HepG2 (cell line): ENCODE measurements around the gene FAM156B. TPM values are rescaled to one million over a fixed set of nuclear protein-coding genes. Genes with fewer than 3 reads are reported as not detected.

Experiments
- ATM ChIP-seq: fragments of 450-650 bp; IDR thresholded peaks from 2 replicates; pipeline ENCODE4 v1.7.1; 2017; ENCODE audit warnings: mild to moderate bottlenecking, borderline replicate concordance
- E2F5 ChIP-seq: sonication (generic); formaldehyde crosslinking; conservative IDR thresholded peaks from 2 replicates; pipeline ENCODE4 v1.4.0; 2020; ENCODE audit warnings: missing genetic modification reagents
- GABPB1 ChIP-seq: IDR thresholded peaks from 2 replicates; pipeline ENCODE4 v1.6.1; 2016; ENCODE audit warnings: mild to moderate bottlenecking, missing genetic modification reagents, moderate library complexity, missing compliant biosample characterization
- HDAC1 ChIP-seq: sonication (generic); formaldehyde crosslinking; IDR thresholded peaks from 2 replicates; pipeline ENCODE4 v1.5.1; 2020; ENCODE audit warnings: mild to moderate bottlenecking, missing genetic modification reagents
- IRF2 ChIP-seq: IDR thresholded peaks from 2 replicates; pipeline ENCODE4 v1.6.1; 2018; ENCODE audit warnings: missing genetic modification reagents, missing compliant biosample characterization
- MEIS2 ChIP-seq: sonication (generic); formaldehyde crosslinking; IDR thresholded peaks from 2 replicates; pipeline ENCODE4 v1.9.0; 2021; ENCODE audit warnings: mild to moderate bottlenecking, missing genetic modification reagents
- NKX3-1 ChIP-seq: sonication (generic); formaldehyde crosslinking; IDR thresholded peaks from 2 replicates; pipeline ENCODE4 v1.5.0; 2020; ENCODE audit warnings: missing genetic modification reagents
- PBX3 ChIP-seq: sonication (generic); formaldehyde crosslinking; IDR thresholded peaks from 2 replicates; pipeline ENCODE4 v1.8.1; 2023; ENCODE audit warnings: missing genetic modification reagents, inconsistent platforms, borderline replicate concordance
- POGZ ChIP-seq: sonication (generic); formaldehyde crosslinking; IDR thresholded peaks from 2 replicates; pipeline ENCODE4 v1.4.0; 2020; ENCODE audit warnings: mild to moderate bottlenecking, missing genetic modification reagents
- SSRP1 ChIP-seq: IDR thresholded peaks from 2 replicates; pipeline ENCODE4 v1.6.1; 2016; ENCODE audit warnings: control low read depth
- UBTF ChIP-seq: sonication (generic); formaldehyde crosslinking; IDR thresholded peaks from 2 replicates; pipeline ENCODE4 v1.4.0; 2020; ENCODE audit warnings: mild to moderate bottlenecking, missing genetic modification reagents
- XRCC5 ChIP-seq: fragments of 200-400 bp; formaldehyde crosslinking; optimal IDR thresholded peaks from 2 replicates; pipeline ENCODE3; 2017; ENCODE audit warnings: mild to moderate bottlenecking, low read length
- ZKSCAN5 ChIP-seq: sonication (generic); formaldehyde crosslinking; IDR thresholded peaks from 2 replicates; pipeline ENCODE4 v1.5.1; 2020; ENCODE audit warnings: mild to moderate bottlenecking, missing genetic modification reagents
- ZNF256 ChIP-seq: sonication (generic); formaldehyde crosslinking; conservative IDR thresholded peaks from 2 replicates; pipeline ENCODE4 v1.4.0; 2020; ENCODE audit warnings: missing genetic modification reagents
- ZNF552 ChIP-seq: sonication (generic); formaldehyde crosslinking; IDR thresholded peaks from 2 replicates; pipeline ENCODE4 v1.9.0; 2022; ENCODE audit warnings: missing genetic modification reagents, mild to moderate bottlenecking, borderline replicate concordance
- ZNF605 ChIP-seq: sonication (generic); formaldehyde crosslinking; IDR thresholded peaks from 2 replicates; pipeline ENCODE4 v1.8.0; 2022; ENCODE audit warnings: mild to moderate bottlenecking, missing genetic modification reagents
- ZNF615 ChIP-seq: sonication (generic); formaldehyde crosslinking; IDR thresholded peaks from 2 replicates; pipeline ENCODE4 v1.5.0; 2020; ENCODE audit warnings: mild to moderate bottlenecking, missing genetic modification reagents, borderline replicate concordance
- ZNF710 ChIP-seq: sonication (generic); formaldehyde crosslinking; IDR thresholded peaks from 2 replicates; pipeline ENCODE4 v1.5.0; 2020; ENCODE audit warnings: mild to moderate bottlenecking, missing genetic modification reagents, borderline replicate concordance
- ZNF747 ChIP-seq: sonication (generic); formaldehyde crosslinking; IDR thresholded peaks from 2 replicates; pipeline ENCODE4 v1.8.1; 2023; ENCODE audit warnings: missing genetic modification reagents, mild to moderate bottlenecking, borderline replicate concordance
- ZZZ3 ChIP-seq: sonication (generic); formaldehyde crosslinking; IDR thresholded peaks from 2 replicates; pipeline ENCODE4 v1.4.0; 2020; ENCODE audit warnings: missing genetic modification reagents, mild to moderate bottlenecking, borderline replicate concordance
- polyA plus RNA-seq, 8 experiments: library from polyadenylated mRNA; depleted of rRNA in 3 of 8; stranded (reverse) in 7 of 8; unstranded in 1 of 8; fragments of >200 nt; fragmentation: Illumina TruSeq in 4 of 8; extraction: Trizol in 4 of 8; gene quantifications; 2 replicates each; pipeline versions ENCODE4 v1.2.1 to v1.2.3, GENCODE V29; 2011 to 2016; ENCODE audit warnings: low read depth in 4 of 8, missing spikeins in 1 of 8, mixed read lengths in 1 of 8; ENCODE audit not compliant: insufficient read depth in 1 of 8
- total RNA-seq, 5 experiments: library from RNA; depleted of rRNA; stranded (reverse); fragments of >200 nt; fragmentation: Illumina TruSeq; extraction: Trizol; gene quantifications; 2 replicates each; pipeline ENCODE4 v1.2.3, GENCODE V29; 2016; ENCODE audit warnings: low read depth in 1 of 5

The FAM156B gene
- total and polyA plus RNA-seq, 2 of the 13 experiments (the other 11 are each of a cell fraction or from before 2014, with no cell fraction given): 7.8 to 82.1 TPM

GRCh38 chrX:52934704-52935469, 37.8 kb downstream of the FAM156B start (continued):
- TF ChIP-seq ZNF552: 0 out of 2 replicates have a peak, but pooled peaks have one; percentile 60
- TF ChIP-seq UBTF (CRISPR knock-in tag): no peak
- 0 out of 2 replicates have a peak, but pooled peaks have one; percentile 31 for TF ChIP-seq ZNF615 (CRISPR knock-in tag)
- TF ChIP-seq NKX3-1 (CRISPR knock-in tag): no peak
- TF ChIP-seq ZNF710 (CRISPR knock-in tag): no peak; the same call in 1 of the 2 replicates
- TF ChIP-seq ZKSCAN5 (CRISPR knock-in tag): no peak
- no peak for TF ChIP-seq MEIS2
- TF ChIP-seq SSRP1 (CRISPR knock-in tag): peak; percentile 59; the same call in 1 of the 2 replicates
- no peak for TF ChIP-seq ATM
- peak; percentile 96 for TF ChIP-seq GABPB1 (CRISPR knock-in tag)
- no peak; the same call in 1 of the 2 replicates for TF ChIP-seq ZNF747 (CRISPR knock-in tag)
- TF ChIP-seq E2F5 (CRISPR knock-in tag): no peak
- no peak for TF ChIP-seq ZZZ3 (CRISPR knock-in tag)
- no peak for TF ChIP-seq PBX3 (CRISPR knock-in tag)
- no peak; the same call in 1 of the 2 replicates for TF ChIP-seq ZNF256 (CRISPR knock-in tag)
- TF ChIP-seq HDAC1 (CRISPR knock-in tag): peak; percentile 57
- TF ChIP-seq XRCC5: peak; percentile 18
- TF ChIP-seq POGZ (CRISPR knock-in tag): peak; percentile 45; the same call in 1 of the 2 replicates
- TF ChIP-seq IRF2: no peak
- peak; percentile 70; the same call in 1 of the 2 replicates for TF ChIP-seq ZNF605 (CRISPR knock-in tag)
